GM12874 (cell line): ENCODE data around the gene HPCAL1.
A peak's percentile ranks its signal among the peaks of the same experiment; 100 is the strongest.

Experiments used
- TF ChIP-seq, protein P1 (sequence below): IDR thresholded peaks from 2 replicates; pipeline ENCODE4 v1.5.1; 2011; ENCODE audit warnings: low read depth, mild to moderate bottlenecking, control low read depth, low read length, moderate library complexity; ENCODE audit not compliant: insufficient read depth

The HPCAL1 gene

DNA sequence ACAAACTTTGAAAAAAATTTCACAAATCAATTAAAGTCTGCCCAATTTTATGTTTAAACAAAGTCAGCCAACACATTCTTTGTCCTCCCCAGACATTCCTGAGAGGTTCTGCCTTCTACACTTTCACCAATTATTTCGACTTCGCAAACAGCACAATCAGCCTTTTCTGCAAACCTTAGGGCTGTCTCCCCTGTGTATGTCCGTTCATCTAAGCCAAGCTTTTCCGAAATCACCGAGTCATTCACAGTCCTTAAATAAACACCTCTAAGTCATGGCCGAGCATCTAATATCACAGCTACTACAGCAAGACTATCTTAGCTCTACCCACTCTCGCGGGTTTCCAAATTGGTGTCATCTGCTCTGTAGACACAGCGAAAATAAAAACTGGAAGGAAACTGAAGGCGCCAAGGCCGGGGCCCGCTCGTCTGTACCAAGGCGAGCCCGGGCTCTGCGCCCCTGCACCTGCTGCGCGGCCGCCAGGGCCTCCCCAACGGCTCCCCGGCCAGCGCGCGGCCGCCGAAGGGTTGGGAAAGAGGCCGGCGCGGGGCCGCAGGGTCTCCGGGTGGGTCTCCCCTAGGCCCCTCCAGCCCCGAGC lies 144.7 kb downstream of the HPCAL1 start:
- TF ChIP-seq, protein P1, sequence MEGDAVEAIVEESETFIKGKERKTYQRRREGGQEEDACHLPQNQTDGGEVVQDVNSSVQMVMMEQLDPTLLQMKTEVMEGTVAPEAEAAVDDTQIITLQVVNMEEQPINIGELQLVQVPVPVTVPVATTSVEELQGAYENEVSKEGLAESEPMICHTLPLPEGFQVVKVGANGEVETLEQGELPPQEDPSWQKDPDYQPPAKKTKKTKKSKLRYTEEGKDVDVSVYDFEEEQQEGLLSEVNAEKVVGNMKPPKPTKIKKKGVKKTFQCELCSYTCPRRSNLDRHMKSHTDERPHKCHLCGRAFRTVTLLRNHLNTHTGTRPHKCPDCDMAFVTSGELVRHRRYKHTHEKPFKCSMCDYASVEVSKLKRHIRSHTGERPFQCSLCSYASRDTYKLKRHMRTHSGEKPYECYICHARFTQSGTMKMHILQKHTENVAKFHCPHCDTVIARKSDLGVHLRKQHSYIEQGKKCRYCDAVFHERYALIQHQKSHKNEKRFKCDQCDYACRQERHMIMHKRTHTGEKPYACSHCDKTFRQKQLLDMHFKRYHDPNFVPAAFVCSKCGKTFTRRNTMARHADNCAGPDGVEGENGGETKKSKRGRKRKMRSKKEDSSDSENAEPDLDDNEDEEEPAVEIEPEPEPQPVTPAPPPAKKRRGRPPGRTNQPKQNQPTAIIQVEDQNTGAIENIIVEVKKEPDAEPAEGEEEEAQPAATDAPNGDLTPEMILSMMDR: no peak

DNA sequence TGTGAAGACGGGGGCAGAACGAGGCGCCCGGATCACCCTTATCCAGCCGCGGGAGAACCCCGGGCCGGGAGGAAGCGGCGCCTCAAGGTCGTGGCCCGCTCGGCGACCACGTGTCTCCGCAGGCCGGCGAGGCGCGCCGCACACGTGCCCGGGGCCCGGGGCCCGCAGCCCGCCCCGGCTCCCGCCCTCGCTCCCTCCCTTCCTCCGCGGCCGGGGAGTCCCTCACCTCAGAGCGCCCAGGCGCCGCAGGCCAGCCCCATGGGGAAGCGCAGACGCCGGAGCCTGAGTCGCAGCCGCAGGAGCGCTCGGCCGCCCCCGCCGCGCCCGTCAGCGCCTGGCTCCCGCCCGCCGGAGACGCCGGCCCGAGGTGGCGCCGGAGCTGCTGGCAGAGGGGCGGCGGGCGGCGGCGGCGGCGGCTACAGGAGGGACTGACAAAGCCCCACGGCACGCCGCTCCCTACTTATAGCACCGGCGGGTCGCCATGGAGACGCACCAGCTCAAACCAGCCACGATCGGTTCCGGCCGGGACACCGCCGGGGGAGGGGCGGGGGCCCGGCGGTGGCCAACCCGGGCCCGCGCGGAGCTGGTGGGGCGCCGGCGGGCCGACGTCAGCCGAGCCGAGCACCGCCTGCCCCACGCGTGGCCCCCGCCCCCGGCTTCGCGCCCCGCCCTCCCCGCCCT lies 145.3 kb downstream of the HPCAL1 start, which contains the start of gene ODC1:
Gene ODC1, minus strand, starts transcription at position 433 of the 681 bp plus-strand sequence. CDS start 3,295 bp downstream, outside the sequence.
- TF ChIP-seq, protein P1: no peak

DNA sequence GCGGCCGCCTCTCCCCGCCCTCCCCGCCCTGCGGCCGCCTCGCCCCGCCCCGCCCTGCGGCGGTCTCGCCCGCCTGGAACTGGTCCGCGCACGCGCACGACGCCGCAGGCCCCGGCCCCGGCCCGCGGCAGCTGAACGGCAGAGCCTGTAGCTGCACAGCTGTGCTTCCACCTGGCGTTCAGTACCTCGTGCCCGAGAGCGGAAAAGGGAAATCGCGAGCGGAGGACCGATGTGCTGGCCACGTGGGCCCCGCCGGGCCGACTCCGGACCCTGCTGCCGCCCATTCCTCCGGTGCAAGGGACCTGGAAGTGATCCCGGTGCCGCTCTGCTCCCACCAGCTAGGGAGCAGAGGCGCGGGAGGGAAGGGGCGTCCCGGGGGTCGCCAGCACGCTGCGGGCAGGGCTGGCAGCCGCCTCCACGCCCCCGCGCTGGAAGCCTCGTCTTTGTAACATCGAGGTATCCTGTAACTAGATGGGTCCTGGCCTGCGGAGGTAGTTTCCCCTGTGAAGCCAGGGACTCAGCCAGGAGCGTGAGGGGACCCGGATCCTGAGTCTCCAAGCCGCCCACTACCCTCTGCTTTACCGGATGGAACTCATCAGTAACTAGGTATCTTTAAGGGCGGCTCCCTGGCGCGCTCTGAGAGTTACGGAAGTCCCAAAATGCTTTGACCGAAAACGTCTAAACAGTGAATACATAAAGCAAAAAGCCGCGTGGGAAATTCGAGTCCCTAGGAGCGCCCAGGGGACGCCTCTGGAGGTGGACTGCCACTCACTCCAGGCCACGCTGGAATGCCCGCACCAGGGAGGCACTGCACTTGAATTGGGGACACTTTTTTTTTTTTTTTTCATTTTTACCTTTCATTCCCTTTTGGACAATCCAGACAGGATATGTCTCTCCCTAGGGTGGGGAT lies 146.1 kb downstream of the HPCAL1 start:
- TF ChIP-seq, protein P1: peak; percentile 29; the same call in 1 of the 2 replicates

DNA sequence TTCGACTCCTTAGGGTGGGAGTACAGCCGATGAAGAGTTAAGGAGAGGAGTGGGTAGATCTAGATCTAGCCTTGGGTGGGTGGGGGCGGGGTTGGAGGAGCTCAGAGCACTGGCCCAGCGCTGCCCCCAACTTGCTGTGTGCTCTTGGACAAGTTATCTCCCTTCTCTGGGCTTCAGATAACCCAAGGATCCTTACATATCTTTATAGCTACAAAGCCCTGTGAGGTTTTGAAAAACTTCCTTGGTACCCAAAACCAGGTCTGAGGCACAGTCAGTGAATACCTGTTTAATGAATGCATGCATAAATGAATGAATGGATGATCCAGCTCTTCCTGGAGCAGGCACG lies 146.8 kb downstream of the HPCAL1 start:
- TF ChIP-seq, protein P1: no peak

DNA sequence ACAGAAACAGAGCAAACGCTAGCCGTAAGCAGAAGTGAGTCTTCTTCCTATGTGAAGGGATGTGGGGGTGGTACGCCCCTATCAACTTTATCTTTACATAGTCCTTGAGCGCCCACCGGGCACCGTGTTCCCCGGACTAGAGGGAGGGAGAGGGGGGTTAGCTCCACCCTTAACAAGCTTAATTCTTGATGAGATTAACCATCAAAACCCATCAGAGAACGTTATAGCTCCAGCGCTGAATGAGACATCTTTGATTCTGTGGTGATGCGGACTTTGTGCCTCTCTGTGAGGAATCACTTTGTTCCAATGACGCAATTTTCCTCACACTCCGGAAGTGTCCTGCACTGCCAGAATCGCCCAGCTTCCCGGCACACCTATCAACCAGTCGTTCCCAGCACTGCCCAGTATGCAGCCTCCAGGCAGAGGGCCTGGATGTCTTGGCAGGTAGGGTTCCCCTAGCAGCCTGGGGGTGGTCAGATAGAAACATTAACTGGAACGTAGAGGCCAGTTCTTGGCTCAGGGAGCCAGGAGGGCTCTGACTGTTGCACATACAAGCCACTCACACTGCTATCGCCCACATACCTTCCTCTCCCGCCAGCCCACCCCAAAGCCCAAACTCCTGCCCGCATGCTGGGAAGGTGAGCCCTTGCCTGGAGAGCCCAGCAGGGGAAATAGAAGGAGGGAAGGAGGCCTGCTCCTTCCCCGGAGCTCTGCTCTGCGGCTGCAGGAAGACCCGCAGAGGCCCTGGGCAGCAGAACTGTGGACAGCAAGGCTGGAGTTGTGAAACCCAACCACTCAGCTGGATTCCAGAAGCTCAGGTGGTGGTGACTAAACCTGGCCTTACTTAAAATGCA lies 147.4 kb downstream of the HPCAL1 start:
- TF ChIP-seq, protein P1: no peak

DNA sequence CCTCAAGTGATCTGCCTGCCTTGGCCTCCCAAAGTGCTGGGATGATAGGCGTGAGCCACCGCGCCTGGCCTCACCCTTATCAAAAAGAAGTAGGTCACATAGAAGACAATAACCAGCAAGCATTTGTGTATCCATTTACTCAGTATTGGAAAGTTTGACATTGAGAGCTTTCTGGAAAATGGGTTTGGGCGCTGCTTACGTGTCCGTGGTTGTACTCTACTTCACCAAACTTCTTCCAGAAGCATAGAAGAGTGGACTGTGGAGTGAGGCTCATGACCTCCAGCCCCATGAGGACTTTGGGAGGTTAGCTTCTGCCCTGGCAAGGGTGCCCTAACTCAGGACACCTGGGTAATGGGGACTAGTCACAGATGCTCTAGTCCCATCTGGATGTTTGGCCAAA lies 149.1 kb downstream of the HPCAL1 start:
- TF ChIP-seq, protein P1: no peak
